OCI-LY3 (cell line): ENCODE data around the gene TAMALIN.

ENCODE experiments used
- CTCF ChIP-seq: fragments of 200-600, 300-600 bp; sonication (generic); IDR thresholded peaks from 2 replicates; pipeline ENCODE4 v1.5.1; 2014; ENCODE audit warnings: antibody characterized with exemption, low read length, low read depth
- EZH2phosphoT487 ChIP-seq: fragments of 200-600 bp; shearing (Covaris generic); IDR thresholded peaks from 2 replicates; pipeline ENCODE4 v1.6.1; 2018; ENCODE audit warnings: antibody characterized with exemption, mixed run types, low read depth

GRCh38 chr12:52023182-52023975 lies 16.6 kb downstream of the TAMALIN start:
- TF ChIP-seq CTCF (peak; percentile 89), EZH2phosphoT487 (no peak)
